CD4-positive, alpha-beta T cell treated with Interleukin-12 subunit alpha and Interleukin-12 subunit beta, for 1 hour (primary cell): ENCODE measurements around the gene FBXL7.

ENCODE experiments used
- DNase-seq: peaks from one replicate; pipeline ENCODE4 v3.0.0-alpha.2; 2020

The FBXL7 gene

DNA sequence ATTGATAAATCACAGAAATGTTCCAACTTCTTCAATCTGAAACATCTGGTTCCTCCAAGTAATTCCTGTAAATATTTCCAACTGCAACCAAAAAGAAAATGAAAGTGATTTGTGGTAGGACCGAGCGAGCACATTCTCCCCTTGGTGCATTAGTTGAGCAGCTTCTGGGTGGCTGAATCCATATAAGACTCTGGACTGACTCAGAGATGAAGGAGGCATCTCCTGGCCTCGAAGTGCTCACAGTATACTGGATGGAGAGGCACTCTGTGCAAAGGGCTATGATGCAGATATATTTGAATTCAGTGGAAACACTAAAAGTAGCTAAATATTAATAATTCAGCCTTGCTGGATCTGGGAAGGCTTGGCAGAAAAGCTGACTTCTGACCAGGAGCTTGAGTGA, 414.7 kb downstream of the FBXL7 start:
- no peak for DNase-seq

DNA sequence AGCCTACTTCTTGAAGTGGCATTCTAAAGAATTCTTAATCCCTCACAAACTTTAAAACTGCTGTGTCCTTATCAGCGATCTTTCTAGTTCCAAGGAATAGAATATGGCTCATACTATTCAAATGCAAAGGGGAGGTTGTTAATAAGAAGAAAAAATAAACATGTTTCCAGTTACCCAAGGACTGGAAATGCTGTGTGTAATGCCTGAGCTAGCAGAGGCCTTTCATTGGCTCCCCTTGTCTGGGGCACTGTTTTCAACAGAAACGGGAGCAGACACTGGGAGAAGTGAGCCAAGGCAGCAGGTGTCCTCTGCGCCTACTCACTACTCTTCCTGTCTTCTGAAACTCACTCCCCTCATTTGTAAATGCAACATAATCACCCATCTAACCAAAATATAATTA, 426.6 kb downstream of the FBXL7 start:
- no peak for DNase-seq

DNA sequence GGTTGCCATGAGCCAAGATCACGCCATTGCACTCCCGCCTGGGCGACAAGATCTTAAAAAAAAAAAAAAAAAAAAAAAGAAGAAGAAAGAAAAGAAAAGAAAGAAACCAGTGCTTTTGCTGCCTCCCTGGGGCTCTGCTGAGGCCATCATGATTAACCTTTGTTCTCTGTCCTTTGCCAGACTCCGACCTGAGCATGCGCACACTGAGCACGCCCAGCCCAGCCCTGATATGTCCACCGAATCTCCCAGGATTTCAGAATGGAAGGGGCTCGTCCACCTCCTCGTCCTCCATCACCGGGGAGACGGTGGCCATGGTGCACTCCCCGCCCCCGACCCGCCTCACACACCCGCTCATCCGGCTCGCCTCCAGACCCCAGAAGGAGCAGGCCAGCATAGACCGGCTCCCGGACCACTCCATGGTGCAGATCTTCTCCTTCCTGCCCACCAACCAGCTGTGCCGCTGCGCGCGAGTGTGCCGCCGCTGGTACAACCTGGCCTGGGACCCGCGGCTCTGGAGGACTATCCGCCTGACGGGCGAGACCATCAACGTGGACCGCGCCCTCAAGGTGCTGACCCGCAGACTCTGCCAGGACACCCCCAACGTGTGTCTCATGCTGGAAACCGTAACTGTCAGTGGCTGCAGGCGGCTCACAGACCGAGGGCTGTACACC, 427.9 kb downstream of the FBXL7 start:
- DNase-seq = no peak

DNA sequence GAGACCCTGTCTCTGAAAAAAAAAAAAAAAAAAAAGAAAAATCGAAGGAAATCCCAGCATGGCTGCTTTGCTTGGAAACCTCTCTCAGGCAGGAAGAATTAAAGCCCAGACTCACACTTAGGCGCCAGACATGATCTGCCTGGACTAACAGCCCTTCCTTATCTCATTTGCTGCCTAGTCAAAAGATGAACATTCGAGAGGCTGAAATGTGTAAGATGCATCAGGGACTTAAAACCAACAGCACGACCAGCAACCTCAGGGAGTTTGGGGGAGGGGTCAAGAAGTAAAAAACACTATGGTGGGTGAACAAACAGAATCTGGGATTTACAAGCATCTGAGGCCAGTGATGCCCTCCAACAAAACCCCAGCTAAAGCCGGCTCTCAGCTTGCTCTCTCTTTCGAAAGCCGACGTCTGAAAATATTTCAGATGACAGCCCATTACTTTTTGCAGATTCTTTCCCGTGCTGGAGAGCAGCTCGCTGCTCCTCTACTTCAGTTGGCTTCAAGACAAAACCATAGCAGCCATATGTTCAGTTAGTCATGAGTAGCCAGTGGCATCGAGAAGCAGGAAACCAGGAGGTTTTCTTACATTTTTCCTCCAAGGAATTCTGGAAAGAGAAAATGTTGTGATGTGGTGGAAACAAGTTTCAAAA, 429.8 kb downstream of the FBXL7 start:
- no peak for DNase-seq

DNA sequence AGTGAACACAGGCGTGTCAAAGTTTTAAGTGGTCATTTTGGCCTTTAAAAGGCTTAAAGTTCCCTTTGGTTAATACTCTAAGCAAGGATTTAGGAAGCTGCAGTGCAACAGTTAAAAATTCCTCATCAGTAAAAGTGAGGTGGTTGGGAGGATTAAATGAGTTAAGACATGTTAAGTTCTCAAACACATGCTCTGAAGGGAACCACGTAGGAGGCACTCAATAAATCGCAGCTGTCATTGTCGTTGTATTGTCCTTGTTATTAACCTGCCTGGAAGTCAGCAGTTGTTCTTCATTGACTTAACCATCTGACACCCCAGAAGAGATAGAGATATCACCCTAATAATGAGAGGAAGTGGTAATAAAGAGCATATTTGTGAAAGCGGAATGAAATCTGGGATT, 432.1 kb downstream of the FBXL7 start:
- no peak for DNase-seq

DNA sequence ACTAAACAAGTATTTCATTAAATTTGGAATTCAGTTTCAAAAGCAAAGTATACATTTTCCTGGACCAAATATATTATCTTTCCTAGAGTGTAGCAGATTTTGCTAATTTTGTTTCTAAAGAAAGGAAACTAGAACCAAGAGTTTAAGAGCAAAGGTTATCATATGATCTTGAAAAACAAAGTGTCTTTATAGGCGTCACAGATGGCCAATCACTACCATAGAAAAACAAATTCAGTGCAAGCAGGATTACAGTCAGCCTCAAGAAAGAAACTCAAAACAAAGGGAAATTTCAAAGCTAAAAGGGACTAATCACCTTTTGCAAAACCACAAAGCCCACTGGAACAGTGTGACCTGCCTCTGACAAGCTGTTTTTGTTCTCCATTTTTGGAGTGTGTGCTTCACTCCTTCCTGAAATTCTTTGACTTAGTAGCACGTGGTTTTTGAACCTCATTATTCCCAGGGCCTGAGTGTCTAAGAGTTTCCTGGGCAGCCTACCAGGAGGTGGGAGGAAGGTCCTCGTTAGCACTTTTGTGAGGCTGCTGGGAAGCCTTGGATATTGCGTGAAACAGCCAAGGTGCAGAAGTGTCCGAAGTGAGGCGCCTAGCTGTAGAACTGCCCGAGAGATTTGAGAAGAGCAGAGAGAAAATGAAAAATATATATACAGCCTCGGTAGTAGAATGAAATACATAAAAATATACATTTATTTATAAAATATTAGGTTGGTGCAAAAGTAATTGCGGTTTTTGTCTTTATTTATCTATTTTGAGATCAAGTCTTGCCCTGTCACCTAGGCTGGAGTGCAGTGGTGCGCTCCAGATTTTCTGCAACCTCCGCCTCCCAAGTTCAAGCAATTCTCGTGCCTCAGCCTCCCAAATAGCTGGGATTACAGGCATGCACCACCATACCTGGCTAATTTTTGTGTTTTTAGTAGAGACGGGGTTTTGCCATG, 433.6 kb downstream of the FBXL7 start:
- DNase-seq = no peak

DNA sequence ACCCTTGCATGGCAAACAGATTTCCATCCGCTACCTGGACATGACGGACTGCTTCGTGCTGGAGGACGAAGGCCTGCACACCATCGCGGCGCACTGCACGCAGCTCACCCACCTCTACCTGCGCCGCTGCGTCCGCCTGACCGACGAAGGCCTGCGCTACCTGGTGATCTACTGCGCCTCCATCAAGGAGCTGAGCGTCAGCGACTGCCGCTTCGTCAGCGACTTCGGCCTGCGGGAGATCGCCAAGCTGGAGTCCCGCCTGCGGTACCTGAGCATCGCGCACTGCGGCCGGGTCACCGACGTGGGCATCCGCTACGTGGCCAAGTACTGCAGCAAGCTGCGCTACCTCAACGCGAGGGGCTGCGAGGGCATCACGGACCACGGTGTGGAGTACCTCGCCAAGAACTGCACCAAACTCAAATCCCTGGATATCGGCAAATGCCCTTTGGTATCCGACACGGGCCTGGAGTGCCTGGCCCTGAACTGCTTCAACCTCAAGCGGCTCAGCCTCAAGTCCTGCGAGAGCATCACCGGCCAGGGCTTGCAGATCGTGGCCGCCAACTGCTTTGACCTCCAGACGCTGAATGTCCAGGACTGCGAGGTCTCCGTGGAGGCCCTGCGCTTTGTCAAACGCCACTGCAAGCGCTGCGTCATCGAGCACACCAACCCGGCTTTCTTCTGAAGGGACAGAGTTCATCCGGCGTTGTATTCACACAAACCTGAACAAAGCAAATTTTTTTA, 436.7 kb downstream of the FBXL7 start:
- no peak for DNase-seq

DNA sequence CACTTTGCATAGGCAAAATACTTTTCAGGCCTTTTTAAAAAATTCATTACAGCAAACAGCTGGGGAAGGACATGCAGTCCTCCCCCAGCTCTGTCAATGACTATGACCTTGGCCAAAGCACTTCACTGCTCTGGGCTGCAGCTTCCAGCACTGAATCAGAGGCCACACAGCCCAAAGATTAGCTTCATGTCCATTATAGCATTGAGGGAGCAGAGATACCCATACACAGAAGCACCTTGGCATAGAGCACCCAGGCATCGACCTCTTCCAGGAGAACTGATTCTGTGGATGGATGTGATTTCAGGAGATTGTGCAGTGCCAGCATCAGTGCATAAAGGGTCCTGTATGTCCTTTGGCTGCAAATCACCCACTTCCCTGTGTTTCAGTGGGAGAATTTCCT, 437.7 kb downstream of the FBXL7 start:
- no peak for DNase-seq

DNA sequence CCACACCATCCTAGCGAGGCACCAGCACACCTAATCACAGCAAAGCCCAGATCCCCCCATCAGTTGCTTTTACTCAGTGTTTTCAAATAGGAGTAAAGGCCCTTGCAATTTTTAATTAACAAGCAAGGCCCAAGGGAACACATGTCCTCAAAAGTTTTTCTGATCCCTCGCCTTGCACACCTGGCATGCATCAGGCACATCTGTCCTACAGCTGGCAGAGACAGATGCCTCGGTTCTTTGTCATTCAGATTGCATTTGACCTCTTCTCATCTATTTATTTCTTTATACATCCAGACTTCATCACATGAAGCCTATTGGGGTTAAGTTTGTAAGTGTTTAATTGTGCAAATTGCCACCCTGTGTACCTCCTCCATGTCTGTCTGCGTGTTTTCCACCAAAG, 438.2 kb downstream of the FBXL7 start:
- DNase-seq = no peak

DNA sequence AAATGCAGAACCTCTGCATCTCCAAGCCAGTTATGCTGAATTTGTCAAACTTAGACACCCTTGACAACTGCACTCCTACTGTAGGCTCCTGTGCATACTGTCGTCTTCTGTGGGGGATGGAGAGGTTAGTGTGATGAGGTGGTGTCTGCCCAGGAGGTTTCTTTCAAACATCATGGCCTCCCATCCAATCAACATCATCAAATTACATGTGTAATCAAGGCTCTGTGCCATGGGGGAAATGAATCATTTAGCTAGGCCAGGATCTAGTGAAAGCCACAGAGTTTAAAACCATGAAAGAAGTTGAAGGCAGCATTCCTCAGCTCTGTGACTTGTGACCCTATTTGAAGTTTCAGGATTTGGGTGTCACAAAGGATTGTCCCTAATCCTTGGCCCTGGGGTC, 439.0 kb downstream of the FBXL7 start:
- no peak for DNase-seq

DNA sequence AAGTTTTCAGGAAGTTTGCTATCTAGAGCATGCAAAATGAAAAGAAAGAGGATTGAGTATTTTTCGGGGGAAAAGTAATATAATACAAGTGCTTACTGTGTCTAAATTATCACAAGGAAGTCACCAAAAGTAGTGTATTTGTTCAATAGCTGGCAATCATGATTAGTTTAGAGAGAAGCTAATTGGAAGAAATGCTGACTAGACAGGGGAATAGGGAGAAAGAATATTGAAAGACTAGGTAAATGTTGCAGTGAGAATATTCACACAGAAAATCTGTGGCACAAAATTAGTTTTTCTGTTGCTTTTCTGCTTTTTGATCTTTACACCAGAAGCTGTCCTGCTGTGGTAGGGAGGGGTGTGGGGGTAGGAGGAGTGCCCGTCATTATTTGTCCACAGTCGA, 440.9 kb downstream of the FBXL7 start:
- no peak for DNase-seq

DNA sequence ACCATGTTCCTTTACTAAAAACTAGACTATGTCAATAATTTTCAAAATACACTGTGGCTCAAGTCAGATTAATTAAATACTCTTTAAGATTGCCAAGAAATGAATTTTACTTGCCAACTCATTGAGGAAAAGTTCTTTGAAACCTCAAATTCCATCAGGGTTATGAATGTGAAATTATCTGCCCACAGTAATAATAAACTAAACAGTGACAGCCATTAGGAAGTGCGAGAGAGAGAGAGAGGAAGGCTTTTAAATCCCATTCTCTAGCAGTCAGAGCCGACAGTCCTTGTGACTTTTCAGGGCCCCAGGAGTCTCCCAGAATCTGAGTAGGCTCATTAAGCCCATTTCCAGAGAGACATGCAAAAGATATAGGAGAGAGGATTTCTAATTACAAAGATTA, 443.5 kb downstream of the FBXL7 start:
- DNase-seq = no peak

DNA sequence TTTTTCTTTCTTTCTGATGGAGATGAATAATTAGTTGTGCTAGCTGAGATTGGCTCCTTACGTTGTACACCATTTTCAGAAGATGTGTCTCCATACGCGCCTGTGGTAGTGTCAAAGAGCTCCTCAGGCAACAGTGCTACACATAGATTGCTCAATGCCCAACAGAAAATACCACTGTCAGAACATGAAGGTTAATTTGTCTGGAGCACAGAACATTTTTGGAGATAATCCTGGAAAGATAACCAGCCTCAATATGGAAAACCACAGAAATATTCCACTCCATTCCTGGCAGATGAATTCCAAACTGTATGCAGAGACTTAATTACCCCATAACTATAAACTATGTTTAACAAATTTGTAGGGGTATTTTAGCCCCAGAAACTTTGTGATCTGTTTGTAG, 446.0 kb downstream of the FBXL7 start:
- DNase-seq = no peak

DNA sequence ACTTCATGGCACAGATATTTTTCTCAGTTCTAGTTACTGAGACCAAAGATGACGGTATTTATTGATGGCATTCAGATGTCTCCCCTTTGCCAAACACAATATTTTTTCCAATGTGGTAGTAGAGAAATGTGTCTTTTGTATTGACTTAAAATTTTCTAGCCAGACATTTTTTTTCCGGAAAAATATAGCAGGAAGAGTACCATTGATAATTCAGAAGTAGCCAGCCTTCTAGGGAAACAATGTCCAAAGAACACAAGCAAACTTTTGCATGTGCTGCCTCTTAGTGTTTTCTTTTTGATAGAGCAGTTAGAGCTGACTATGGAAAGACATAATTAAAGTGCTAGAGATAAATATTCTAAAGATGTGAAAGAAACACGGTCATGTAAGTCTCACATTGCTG, 448.2 kb downstream of the FBXL7 start:
- DNase-seq = no peak

DNA sequence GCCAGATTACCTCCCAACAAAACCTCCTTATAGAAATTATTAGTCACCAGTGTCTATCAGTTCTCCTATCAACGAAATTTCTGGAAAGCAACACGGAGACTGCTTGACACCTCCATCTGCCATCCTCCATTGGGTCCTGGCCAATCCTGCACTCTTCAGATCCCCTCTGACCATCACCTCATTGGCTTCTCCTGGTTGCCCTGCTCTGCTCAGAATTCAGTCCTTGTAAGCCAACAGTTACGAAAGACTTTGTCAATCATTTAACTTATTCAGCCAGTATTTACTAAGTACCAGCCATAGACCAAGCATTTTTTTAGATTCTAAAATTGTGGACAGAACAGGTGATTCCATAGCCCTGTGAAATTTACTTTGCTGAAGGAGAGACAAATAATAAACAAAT, 451.1 kb downstream of the FBXL7 start:
- DNase-seq = no peak

DNA sequence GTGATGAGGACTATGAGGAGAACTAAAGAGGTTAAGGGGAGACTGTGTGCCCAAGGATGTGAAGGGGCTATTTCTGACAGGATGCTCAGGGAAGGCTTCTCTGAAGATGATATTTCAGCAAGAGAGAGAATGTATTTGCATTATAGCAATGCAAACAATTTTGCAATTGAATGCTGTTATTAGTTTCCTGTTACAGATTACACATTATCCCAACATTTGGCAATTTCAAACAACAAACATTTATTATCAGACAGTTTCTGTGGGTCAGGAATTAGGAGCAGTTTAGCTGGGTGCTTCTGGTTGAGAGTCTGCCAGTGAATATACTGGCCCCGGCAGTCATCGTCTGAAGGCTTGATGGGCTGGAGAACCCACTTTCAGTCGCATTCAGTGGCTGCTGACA, 451.6 kb downstream of the FBXL7 start:
- no peak for DNase-seq

DNA sequence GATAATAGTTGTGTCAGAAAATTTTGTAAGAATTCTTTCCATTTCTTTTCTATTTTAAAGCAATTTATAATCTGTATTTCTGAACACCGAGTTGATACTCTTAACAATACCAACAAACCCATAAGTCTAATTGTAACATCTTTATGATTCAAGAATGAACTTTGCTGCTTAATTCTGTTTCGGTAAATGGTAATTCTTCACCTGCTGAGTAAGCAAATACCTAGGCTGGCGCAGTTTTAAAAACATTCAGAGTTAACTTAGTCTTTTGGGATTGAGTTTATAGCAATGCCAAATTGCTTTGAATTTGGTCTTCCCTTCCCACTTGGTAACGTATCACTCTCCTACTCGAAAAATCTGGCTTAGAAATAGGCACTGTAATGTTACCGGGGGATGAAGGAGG, 456.6 kb downstream of the FBXL7 start:
- no peak for DNase-seq

DNA sequence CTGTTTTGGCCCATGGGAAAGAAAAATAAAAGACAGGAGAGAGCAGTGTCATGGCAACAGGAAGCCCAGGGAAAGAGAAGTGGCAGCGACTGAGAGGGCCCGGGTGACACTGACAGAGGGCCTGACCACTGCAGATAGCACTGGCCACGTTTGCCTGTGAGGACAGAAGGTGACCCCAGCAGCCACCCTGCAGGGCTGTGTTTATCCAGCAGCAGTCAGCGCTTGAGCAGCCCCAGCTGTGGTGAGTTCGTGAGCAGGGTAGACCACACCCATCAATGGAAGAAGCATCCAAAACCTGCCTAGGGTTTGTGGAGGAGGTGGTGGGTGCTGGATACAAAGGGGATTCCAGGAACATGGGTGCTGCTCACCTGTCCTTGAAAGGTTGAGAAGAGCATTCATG, 457.1 kb downstream of the FBXL7 start:
- DNase-seq = no peak

DNA sequence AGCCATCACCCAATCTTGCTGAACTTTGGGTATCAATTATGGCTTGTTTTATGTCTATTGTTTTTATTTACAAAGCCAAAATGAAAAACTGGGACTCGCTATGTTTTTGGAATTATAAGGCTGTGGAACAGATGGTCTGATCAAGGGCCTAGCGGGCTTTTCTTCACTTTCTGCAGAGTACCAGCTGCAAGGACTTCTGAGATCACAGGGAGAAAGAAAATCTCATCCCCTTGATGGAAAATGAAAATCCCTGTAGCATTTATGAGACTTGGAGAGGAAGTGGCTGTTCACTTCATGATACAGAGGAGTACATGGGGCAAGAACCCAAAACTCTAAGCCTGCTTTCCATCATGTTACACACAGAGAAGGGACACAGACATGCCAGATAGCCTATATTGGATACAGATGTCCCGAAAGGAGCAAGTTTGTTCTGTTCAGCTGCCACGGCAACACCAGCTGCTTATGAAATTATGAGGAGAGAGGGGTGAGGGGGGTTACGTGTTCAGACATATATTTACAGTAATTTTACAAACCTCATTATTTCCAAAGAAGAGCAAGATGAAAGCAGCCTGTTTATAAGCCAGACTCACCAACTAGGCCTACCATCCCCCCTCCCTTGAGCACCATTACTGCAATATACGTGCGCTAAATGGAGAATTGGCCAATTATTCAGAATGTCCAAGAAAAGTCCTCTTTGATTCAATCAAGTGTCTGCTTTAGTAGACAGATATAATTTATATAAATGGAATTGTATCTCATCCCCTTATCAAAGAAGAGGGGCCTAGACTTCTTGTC, 459.6 kb downstream of the FBXL7 start:
- no peak for DNase-seq

DNA sequence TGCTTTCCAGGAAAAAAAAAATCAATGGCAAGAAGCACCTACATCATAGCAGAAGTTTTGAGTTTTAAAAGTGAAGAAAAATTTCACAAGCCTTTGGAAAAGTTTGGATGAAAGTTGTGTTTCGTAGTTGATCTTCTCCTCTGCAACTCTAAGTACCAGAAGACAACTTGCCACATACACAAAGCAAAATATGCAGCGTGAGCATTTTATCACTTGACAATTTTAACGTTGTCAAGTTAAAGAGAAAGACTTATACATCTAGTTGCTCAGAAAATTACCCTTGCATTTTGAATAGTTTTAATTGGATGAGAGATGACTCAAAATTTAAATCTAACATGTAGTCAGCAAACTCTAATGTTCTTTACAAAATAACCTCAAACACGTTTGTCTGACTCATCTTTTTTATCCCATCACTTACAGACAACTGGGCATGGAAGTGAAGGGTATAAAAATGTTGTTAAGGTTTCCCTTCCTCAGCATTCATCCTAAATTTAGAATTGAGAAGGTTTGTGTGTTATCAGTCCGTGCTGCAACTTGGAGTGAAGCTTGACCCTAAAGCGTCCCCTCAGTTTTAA, 466.2 kb downstream of the FBXL7 start:
- no peak for DNase-seq

DNA sequence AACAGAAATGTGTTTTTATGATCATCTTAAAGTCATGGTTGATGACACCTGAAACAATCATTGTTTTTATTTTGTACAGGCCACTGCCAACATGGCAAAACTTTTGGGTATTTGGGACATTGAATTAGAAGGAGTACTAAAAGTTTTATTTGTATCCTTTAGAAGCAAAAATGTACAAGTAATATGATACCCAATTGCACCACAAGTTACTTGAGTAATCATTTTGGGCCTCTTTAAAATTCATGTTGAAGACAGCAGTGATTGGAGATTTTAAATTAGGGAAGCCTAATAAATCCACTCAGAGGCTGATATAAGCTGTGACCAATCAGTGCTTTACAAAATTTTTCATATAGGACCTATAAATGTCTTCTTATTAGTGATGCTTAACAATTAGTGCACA, 466.7 kb downstream of the FBXL7 start:
- DNase-seq = no peak

DNA sequence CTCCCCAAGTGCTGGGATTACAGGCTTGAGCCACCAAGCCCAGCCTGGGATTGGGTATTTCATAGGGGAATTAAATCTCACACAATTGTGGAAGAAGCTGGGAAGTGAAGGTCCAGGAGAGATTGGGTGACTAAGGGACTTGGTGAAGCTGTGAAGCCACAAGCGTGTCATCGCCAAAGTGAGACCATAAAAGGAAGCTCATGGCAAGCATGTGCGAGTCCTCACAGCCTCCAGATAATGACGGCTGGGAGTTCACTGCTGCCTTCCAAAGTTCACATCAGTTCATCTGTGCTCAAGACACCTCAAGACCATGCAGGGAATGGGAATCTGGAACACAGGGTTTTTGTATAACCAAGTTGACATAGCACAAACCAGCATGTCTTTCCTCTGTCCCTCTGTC, 469.0 kb downstream of the FBXL7 start:
- DNase-seq = no peak
